ENCODE measurements around the gene TCERG1.

Gene TCERG1

DNA sequence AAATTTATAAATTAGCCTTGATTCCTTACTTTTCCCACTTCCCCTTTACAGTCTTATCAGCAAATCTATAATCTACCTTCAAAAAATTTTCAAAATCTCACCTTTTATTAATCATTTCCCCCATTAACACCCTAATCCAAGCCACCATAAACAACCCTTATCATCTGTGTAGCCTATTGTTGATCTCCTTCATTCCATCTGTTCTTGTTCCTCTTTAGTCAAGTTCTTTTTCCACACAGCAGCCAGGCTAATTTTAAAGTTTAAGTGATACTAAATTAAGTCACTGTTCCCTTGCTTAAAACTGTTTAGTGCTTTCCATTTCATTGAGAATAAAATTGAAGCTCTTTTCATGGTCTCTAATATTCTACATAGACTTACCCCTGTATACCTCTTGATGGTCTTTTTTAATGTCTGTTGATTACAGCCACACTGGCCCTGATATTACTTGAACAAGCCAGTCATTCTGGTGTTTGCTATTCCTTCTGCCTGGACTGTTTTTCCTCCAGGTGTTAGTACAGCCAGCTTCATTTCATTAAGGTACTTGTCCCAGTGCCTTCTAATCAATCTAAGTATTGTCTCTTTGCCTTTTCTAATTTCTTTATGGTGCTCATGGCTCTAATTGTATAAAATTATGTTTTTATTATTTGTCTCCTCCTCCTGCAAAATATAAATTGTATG, 37.7 kb downstream of the TCERG1 start:
- no peak for DNase-seq (ENCODE audit: low read depth)
- TF ChIP-seq, protein P1, sequence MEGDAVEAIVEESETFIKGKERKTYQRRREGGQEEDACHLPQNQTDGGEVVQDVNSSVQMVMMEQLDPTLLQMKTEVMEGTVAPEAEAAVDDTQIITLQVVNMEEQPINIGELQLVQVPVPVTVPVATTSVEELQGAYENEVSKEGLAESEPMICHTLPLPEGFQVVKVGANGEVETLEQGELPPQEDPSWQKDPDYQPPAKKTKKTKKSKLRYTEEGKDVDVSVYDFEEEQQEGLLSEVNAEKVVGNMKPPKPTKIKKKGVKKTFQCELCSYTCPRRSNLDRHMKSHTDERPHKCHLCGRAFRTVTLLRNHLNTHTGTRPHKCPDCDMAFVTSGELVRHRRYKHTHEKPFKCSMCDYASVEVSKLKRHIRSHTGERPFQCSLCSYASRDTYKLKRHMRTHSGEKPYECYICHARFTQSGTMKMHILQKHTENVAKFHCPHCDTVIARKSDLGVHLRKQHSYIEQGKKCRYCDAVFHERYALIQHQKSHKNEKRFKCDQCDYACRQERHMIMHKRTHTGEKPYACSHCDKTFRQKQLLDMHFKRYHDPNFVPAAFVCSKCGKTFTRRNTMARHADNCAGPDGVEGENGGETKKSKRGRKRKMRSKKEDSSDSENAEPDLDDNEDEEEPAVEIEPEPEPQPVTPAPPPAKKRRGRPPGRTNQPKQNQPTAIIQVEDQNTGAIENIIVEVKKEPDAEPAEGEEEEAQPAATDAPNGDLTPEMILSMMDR (IDR thresholded peaks at IDR 0.05; ENCODE audit: insufficient read depth, low read depth, low read length, missing control alignments): no peak
- H3K4me3 ChIP-seq (ENCODE audit: low read depth, low read length): no peak overlapping the region

DNA sequence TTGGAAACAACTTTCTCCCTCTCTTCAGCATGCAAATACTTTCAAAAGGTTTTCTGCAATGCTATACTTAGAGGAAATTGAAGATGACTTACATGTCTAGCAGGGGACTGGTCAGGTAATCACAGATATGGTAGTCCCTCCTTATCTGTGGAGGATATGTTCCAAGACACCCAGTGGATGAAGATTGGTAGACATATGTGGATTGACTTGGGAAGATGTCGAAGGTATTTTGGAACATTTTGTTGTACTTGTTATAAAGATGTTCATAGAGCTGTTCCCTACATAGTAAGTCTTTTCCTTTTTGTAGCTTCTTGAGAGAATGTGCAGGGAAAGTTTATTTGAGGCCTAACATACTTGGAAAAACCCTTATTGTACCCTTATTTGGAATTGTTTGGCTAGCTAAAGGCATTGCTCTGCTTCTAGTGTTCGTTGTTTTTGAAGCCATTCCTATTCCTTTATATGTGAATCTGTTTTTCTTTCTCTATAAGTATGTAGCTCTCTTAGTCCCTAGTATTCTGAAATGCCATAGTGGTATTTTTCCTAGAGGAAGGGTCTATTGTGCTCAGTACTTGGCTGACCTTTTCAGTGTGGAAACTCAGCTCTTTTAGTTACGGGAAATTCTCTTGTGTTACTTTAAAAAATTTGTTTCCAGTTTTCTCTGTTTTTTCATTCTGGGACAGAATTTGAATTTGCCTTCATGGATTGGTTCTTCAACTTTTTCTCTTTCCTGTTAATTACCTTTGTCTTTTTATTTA, 43.1 kb downstream of the TCERG1 start:
- TF ChIP-seq, protein P1 (IDR thresholded peaks at IDR 0.05; ENCODE audit: insufficient read depth, low read depth, low read length, missing control alignments): no peak
- no peak for DNase-seq (ENCODE audit: low read depth)
- H3K4me3 ChIP-seq (ENCODE audit: low read depth, low read length): no peak overlapping the region

DNA sequence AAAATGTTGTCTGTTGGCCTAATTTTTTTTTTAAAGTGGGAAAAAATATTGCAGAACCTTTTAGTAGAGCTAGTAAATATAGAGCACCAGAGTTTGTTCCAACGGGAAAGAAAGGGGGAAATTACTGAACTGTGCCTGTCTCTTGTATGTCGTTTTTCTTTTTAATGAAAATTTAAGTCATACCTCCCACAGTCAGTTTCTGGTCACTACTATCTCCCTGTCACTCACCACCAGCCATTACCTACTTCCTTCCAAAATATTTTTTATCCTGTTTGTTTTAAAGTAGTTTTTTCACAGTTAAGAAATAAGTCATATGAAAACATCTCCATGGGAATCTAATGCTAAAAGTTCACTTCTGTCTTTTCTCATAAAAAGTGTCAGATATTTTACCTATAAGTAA, 47.5 kb downstream of the TCERG1 start:
- H3K4me3 ChIP-seq (ENCODE audit: low read depth, low read length): no peak overlapping the region
- TF ChIP-seq, protein P1 (IDR thresholded peaks at IDR 0.05; ENCODE audit: insufficient read depth, low read depth, low read length, missing control alignments): no peak
- DNase-seq (ENCODE audit: low read depth): no peak

DNA sequence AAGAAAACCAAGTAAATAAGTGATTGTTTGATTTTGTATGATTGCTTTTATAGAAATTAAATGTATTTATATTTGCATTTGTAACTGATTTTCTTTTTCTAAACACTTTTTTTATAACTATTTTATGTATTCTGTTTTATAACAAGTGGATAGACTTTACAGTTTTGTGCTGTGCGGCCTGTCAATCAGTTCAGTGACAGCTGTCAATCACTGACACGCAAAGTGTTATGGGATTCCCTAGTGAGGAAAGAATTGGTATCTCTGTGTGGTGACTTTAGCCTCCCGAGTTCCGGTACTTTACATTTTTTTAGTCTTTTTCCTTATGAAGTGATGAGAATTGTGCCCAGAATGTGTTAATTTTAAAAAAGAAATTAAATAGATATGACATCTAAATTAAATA, 52.5 kb downstream of the TCERG1 start:
- DNase-seq (ENCODE audit: low read depth): no peak
- TF ChIP-seq, protein P1 (IDR thresholded peaks at IDR 0.05; ENCODE audit: insufficient read depth, low read depth, low read length, missing control alignments): no peak

DNA sequence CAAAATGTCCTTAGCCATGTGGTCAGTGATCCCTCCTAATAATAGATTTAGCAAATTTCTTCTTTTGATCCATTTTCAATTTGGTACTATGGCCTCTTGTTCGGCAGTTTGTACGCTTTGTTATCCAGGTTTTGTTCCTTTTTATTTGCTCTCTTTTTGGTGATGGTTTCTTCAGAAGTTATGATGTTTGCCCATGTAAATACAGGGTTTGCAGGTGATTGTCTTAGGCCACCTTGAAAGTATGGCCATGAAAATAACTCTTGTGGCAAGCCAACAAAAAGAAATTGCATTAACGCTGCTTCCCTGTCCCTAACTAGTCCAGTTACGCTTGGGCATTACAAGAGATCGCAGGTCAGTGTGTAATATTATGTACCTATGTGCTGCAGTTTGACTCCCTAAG, 60.3 kb downstream of the TCERG1 start:
- no peak overlapping the region for H3K4me3 ChIP-seq (ENCODE audit: low read depth, low read length)
- DNase-seq (ENCODE audit: low read depth): no peak
- TF ChIP-seq, protein P1 (IDR thresholded peaks at IDR 0.05; ENCODE audit: insufficient read depth, low read depth, low read length, missing control alignments): no peak

More for the DNA sequence above, 52.5 kb downstream of the TCERG1 start:
- no peak overlapping the region for H3K4me3 ChIP-seq (ENCODE audit: low read depth, low read length)

DNA sequence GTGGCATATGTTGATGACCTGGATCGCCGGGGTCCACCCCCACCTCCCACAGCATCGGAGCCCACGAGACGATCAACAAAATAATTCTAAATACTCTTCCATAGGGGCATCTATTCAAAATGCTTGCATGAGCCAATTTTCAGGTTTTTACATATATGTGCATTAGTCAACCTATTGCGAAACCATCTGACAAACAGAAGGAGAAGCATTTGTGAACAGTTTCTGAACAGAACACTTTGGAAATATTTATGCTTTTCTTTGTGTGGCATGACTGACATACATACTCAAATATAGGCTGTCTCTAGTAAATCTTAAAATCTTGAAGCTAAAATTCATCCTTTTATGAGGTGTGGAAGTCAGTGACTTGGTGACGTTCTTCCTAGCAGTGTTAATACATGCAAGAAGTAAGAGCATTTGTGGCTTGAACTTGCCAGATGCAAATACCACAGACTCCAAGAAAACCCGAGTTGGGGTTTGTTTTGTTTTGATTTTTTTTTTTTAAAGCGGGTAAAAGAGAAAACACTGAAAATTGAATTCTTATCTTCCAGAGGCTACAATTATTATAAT, 63.5 kb downstream of the TCERG1 start:
- DNase-seq (ENCODE audit: low read depth): no peak
- H3K4me3 ChIP-seq (ENCODE audit: low read depth, low read length): no peak overlapping the region
- TF ChIP-seq, protein P1 (IDR thresholded peaks at IDR 0.05; ENCODE audit: insufficient read depth, low read depth, low read length, missing control alignments): no peak

All from GM12865 (cell line).